GM12874 (cell line): ENCODE results near the gene MXD3.

Experiments used
- TF ChIP-seq, protein P1 (sequence below): IDR thresholded peaks from 2 replicates; pipeline ENCODE4 v1.5.1; 2011; ENCODE audit warnings: low read depth, mild to moderate bottlenecking, control low read depth, low read length, moderate library complexity; ENCODE audit not compliant: insufficient read depth

Gene MXD3

DNA sequence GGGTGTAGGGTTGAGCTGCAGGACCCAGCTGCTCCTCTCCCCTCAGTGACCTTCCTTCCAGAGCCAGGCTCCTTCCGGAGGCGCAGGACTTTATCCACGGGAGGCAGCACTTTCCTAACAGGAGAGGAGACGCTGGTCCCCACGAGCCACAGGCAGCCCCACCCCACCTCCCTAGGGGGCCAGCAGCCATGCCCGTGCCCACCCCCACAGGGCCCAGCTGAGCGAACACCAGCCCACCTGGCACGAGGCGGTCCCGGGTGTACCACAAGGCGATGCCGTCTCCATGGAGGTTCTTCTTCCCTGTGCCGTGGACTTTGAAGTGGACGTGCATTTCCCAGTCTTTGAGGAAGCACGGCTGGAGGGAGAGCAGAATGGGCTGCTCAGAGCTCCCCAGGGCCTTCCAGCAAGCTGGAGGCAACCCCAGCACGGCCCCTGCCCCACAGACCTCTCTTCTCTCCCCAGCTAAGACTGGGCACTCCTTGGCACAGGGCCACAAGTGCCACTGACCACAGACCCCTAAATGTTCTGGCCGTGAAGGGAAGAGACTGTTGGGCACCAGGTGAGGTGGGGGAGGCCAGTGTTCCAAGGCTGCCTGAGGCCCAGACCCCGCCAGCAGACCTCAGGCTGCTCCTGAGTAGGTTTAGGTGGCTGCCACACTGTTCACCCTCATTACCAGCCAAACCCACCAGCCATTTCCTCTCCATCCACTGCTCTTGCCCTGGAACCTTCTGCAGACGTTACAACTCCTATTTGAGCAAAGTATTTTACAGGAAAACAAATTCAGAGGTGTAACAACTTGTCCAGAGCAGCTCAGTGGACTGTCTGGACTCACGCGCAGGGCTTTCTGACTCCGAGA, 26.8 kb upstream of the MXD3 start:
- TF ChIP-seq, protein P1, sequence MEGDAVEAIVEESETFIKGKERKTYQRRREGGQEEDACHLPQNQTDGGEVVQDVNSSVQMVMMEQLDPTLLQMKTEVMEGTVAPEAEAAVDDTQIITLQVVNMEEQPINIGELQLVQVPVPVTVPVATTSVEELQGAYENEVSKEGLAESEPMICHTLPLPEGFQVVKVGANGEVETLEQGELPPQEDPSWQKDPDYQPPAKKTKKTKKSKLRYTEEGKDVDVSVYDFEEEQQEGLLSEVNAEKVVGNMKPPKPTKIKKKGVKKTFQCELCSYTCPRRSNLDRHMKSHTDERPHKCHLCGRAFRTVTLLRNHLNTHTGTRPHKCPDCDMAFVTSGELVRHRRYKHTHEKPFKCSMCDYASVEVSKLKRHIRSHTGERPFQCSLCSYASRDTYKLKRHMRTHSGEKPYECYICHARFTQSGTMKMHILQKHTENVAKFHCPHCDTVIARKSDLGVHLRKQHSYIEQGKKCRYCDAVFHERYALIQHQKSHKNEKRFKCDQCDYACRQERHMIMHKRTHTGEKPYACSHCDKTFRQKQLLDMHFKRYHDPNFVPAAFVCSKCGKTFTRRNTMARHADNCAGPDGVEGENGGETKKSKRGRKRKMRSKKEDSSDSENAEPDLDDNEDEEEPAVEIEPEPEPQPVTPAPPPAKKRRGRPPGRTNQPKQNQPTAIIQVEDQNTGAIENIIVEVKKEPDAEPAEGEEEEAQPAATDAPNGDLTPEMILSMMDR, result no peak

DNA sequence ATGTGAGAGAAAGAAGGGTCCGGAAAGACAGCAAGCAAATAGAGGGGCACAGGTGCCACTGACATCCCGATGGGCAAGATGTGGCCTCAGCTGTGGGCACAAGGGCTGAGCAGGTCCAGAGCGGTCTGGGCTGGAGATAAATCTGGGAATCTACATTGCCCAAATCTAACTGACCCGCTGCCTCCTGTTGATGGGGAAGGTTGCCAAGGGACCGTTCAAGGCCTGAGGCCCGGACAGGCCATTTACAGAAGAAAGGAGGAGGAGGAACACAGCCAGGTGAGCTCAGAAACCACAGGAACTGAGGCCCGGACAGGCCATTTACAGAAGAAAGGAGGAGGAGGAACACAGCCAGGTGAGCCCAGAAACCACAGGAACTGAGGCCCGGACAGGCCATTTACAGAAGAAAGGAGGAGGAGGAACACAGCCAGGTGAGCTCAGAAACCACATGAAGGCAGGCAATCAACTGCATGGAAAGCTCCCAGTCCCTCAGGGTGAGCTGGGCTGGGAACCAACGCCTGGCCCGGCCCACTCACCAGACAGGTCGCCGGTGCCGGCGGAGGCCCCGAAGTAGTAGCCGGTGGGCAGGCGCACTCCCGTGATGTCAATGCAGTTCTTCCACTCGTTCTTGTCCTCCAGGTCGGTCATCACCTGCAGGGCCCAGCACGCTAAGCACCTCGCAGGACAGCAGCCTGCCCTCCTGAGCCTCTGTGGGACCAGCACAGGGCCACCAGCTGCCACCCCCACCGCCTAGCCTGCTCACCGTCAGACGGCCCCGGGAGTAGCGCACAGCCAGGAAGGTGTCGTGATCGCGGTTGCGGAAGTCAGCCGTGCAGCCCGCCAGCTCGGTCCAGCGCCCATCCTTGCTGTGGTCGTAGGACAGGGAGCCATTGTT, 25.2 kb upstream of the MXD3 start:
- TF ChIP-seq, protein P1, result no peak

DNA sequence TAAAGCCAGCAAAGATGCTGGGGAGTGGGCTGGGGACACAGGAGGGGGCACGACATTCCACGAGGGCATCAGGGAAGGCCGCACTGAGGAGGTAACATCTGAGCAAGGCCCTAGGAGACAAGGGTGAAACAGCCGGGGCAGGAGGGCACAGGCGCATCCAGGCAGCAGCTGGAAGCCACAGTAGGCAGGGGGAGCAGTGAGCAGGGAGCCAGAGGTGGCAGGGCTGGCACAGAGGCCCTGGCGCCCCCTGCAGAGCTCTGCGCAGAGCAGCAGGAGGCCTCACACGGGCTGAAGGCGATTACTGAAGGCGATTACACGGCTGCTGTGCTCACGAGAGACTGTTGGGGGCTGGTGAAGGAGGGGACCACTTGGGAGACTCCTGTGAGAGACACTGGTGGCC, 24.4 kb upstream of the MXD3 start:
- TF ChIP-seq, protein P1, result peak; percentile 45; the same call in 1 of the 2 replicates

DNA sequence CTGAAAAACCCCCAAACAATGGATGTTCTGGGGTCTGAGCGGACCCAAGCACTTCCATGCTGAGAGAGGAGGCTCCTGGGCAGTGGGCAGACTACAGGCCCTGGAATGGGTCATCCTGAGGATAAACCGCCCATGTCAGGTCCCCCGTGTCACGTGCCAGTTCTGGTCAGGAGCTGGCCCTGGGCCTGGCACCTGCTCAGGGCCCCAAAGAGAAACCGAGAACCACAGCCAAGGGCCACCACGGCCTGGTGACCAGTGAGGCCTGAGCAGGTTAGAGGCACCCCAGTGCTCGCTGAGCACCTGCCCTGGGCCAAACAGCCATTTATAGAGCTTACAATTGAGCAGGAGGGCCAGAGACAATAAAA, 24.0 kb upstream of the MXD3 start:
- TF ChIP-seq, protein P1, result no peak

DNA sequence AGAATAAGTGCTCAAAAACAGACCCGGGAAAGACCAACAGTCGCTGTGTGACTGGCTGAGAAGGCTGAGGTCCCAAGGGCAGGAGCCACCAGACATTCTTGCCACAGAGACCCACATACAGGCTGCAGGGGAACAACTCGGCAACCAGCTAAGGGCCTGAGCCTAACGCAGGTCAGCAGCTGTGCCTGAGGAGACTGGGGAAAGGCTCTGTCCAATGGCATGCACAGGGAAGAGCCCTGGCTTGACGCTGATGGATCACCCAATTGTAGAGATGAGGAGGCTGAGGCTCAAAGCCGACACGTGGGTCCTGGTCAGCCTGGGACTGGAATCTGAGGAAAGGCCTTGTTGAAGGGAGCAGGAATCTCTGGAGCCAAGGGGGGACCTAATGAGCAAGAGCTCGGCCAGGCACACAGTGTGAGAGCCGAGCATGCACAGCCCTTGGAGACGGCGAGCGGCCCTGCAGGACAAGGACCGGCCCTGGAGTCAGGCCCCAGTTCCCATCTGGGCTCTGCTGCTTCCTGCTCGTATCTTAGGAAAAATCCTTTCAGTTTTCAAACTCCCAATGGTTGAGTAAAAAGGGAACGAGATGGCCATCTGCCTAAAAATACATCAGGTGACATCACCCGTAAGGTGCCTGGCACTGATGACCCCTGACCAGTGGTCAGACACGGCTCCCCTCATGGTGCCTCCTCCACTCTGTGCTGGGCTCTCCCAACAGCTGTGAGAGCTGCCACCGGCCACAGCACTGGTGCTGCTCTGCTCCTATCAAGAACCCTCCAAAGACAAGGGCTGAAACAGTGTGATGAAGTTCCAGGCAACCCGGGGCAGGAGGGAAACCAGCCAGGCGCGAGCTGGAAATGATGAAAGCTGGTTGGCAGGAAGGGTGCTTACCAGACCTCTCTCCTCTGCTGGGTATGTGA, 23.3 kb upstream of the MXD3 start:
- TF ChIP-seq, protein P1, result no peak

DNA sequence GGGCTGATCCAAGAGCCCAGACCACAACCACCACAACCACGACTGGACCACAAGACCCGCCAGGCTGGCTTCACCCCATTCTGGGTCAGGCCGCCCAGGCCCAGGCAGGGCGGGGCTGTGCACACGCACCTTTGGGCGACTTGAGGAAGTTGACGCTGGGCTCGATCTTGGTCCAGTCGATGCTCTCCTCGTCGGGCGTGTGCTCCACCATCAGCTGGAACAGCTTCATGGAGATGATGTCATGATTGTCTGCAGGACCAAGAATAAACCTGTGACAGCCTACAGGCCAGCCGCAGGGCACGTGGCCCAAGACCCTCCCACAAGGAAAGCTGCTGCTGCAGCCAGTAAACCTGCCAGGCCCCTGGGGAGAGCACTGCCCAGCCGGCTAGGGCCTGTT, 22.5 kb upstream of the MXD3 start:
- TF ChIP-seq, protein P1, result no peak
